H9 (cell line): ENCODE measurements around the gene LY6G6F. TPM values are rescaled to one million over a fixed set of nuclear protein-coding genes. Genes with fewer than 3 reads are reported as not detected.
A peak's percentile ranks its signal among the peaks of the same experiment; 100 is the strongest.

Source experiments
- DNase-seq: peaks from one replicate; pipeline ENCODE4 v3.0.0-alpha.2; 2017
- H2AFZ ChIP-seq: one replicate; pipeline ENCODE4 v1.6.1; 2013; ENCODE audit warnings: mild to moderate bottlenecking, low read length, control low read depth, moderate library complexity
- H2AK5ac ChIP-seq: 2 replicates; pipeline ENCODE4 v1.6.1; 2013; ENCODE audit warnings: low read length, control low read depth, mixed read lengths; ENCODE audit not compliant: insufficient read length
- H2BK120ac ChIP-seq: one replicate; pipeline ENCODE4 v1.6.1; 2013; ENCODE audit warnings: low read depth, mild to moderate bottlenecking, low read length, control low read depth, inconsistent platforms; ENCODE audit not compliant: poor library complexity, severe bottlenecking
- H2BK12ac ChIP-seq: 2 replicates; pipeline ENCODE4 v1.6.1; 2013; ENCODE audit warnings: low read length, control low read depth, mixed read lengths, low read depth; ENCODE audit not compliant: insufficient read length
- H2BK15ac ChIP-seq: 2 replicates; pipeline ENCODE4 v1.6.1; 2013; ENCODE audit warnings: low read depth, low read length, control low read depth
- H2BK20ac ChIP-seq: one replicate; pipeline ENCODE4 v1.6.1; 2013; ENCODE audit warnings: low read depth, mild to moderate bottlenecking, low read length, control low read depth, inconsistent platforms; ENCODE audit not compliant: poor library complexity, severe bottlenecking
- H2BK5ac ChIP-seq: 2 replicates; pipeline ENCODE4 v1.6.1; 2013; ENCODE audit warnings: low read length, control low read depth, mixed read lengths; ENCODE audit not compliant: insufficient read length
- H3K14ac ChIP-seq: 2 replicates; pipeline ENCODE4 v1.6.1; 2013; ENCODE audit warnings: low read length, control low read depth; ENCODE audit not compliant: insufficient read depth
- H3K18ac ChIP-seq: 2 replicates; pipeline ENCODE4 v1.6.1; 2013; ENCODE audit warnings: low read depth, mild to moderate bottlenecking, mixed read lengths, low read length, control low read depth; ENCODE audit not compliant: insufficient read length
- H3K23ac ChIP-seq: 2 replicates; pipeline ENCODE4 v1.6.1; 2013; ENCODE audit warnings: low read length, control low read depth, mixed read lengths, low read depth; ENCODE audit not compliant: insufficient read length
- H3K23me2 ChIP-seq: 2 replicates; pipeline ENCODE4 v1.6.1; 2013; ENCODE audit warnings: low read depth, mild to moderate bottlenecking, mixed read lengths, low read length, control low read depth; ENCODE audit not compliant: insufficient read length, poor library complexity, severe bottlenecking
- H3K27ac ChIP-seq: 2 replicates; pipeline ENCODE4 v1.5.1; 2013; ENCODE audit warnings: low read length, control low read depth, mixed read lengths, low read depth; ENCODE audit not compliant: insufficient read length
- H3K27me3 ChIP-seq: 2 replicates; pipeline ENCODE4 v1.6.1; 2013; ENCODE audit warnings: low read length, control low read depth, inconsistent platforms; ENCODE audit not compliant: insufficient read depth
- H3K4ac ChIP-seq: 2 replicates; pipeline ENCODE4 v1.6.1; 2013; ENCODE audit warnings: low read depth, mild to moderate bottlenecking, control low read depth, inconsistent platforms, low read length, moderate library complexity
- H3K4me1 ChIP-seq: 2 replicates; pipeline ENCODE4 v1.6.1; 2013; ENCODE audit warnings: low read length, control low read depth, inconsistent platforms; ENCODE audit not compliant: insufficient read depth
- H3K4me2 ChIP-seq: 2 replicates; pipeline ENCODE4 v1.6.1; 2013; ENCODE audit warnings: low read length, control low read depth, mixed read lengths; ENCODE audit not compliant: insufficient read length, insufficient read depth
- H3K56ac ChIP-seq: 2 replicates; pipeline ENCODE4 v1.6.1; 2013; ENCODE audit warnings: low read depth, mild to moderate bottlenecking, mixed read lengths, low read length, control low read depth; ENCODE audit not compliant: insufficient read length
- H3K79me1 ChIP-seq: 2 replicates; pipeline ENCODE4 v1.6.1; 2013; ENCODE audit warnings: low read depth, mild to moderate bottlenecking, moderate library complexity, low read length, control low read depth, inconsistent platforms; ENCODE audit not compliant: insufficient read depth, poor library complexity, severe bottlenecking
- H3K79me2 ChIP-seq: 2 replicates; pipeline ENCODE4 v1.6.1; 2013; ENCODE audit warnings: low read length, control low read depth, inconsistent platforms; ENCODE audit not compliant: insufficient read depth
- H3K9ac ChIP-seq: 2 replicates; pipeline ENCODE4 v1.6.1; 2013; ENCODE audit warnings: low read length, control low read depth, mixed read lengths; ENCODE audit not compliant: insufficient read length; ENCODE audit errors: extremely low read depth
- H3K9me3 ChIP-seq: one replicate; pipeline ENCODE4 v1.6.1; 2013; ENCODE audit warnings: low read depth, low read length, inconsistent platforms; ENCODE audit not compliant: control insufficient read depth
- H3T11ph ChIP-seq: one replicate; pipeline ENCODE4 v1.6.1; 2013; ENCODE audit warnings: mild to moderate bottlenecking, low read length, control low read depth, inconsistent platforms
- H4K20me1 ChIP-seq: one replicate; pipeline ENCODE4 v1.6.1; 2013; ENCODE audit not compliant: control insufficient read depth, insufficient read length, insufficient read depth
- H4K5ac ChIP-seq: 2 replicates; pipeline ENCODE4 v1.6.1; 2013; ENCODE audit warnings: low read depth, mild to moderate bottlenecking, mixed read lengths, low read length, control low read depth; ENCODE audit not compliant: insufficient read length
- H4K8ac ChIP-seq: replicated peaks from 2 replicates; pipeline ENCODE4 v1.6.1; 2013; ENCODE audit warnings: low read length, control low read depth, mixed read lengths, low read depth; ENCODE audit not compliant: insufficient read length
- H4K91ac ChIP-seq: 2 replicates; pipeline ENCODE4 v1.6.1; 2013; ENCODE audit warnings: low read depth, mild to moderate bottlenecking, moderate library complexity, mixed read lengths, low read length, control low read depth; ENCODE audit not compliant: insufficient read length
- H3K27ac Mint-ChIP-seq, 3 experiments: 2 replicates in 2 of 3; 3 replicates in 1 of 3; pipeline ENCODE4 v1.8.0; 2020 to 2021; ENCODE audit warnings: mixed read lengths in 3 of 3, mild to moderate bottlenecking in 1 of 3, moderate library complexity in 1 of 3
- H3K27me3 Mint-ChIP-seq: 2 replicates; pipeline ENCODE4 v1.8.0; 2021; ENCODE audit warnings: low read depth, mild to moderate bottlenecking, moderate library complexity, mixed read lengths
- H3K36me3 Mint-ChIP-seq, 3 experiments: 2 replicates in 2 of 3; 3 replicates in 1 of 3; pipeline ENCODE4 v1.8.0; 2020 to 2021; ENCODE audit warnings: low read depth in 3 of 3, mixed read lengths in 3 of 3; ENCODE audit not compliant: insufficient read depth in 1 of 3
- H3K4me1 Mint-ChIP-seq, 2 experiments: 2 replicates each; pipeline ENCODE4 v1.8.0; 2020; ENCODE audit warnings: mixed read lengths in 2 of 2
- H3K4me3 Mint-ChIP-seq, 2 experiments: 2 replicates in 1 of 2; 3 replicates in 1 of 2; pipeline ENCODE4 v1.8.0; 2020 to 2021; ENCODE audit warnings: mild to moderate bottlenecking in 2 of 2, mixed read lengths in 2 of 2, moderate library complexity in 1 of 2
- H3K9me3 Mint-ChIP-seq, 2 experiments: 2 replicates in 1 of 2; 3 replicates in 1 of 2; pipeline ENCODE4 v1.8.0; 2020; ENCODE audit warnings: mild to moderate bottlenecking in 2 of 2, mixed read lengths in 2 of 2, moderate library complexity in 1 of 2
- WGBS: extraction: QIAGEN DNeasy Blood & Tissue Kit; methylation state at CpG from one replicate; pipeline ENCODE4 v1.1.7; 2013; ENCODE audit warnings: missing lambda C conversion rate, low lambda C conversion rate, mixed read lengths; ENCODE audit not compliant: insufficient read length; ENCODE audit errors: extremely low coverage; 5-methylcytosine and 5-hydroxymethylcytosine counted together
- total RNA-seq: library from RNA; stranded (reverse); gene quantifications from 2 replicates; pipeline ENCODE4 v1.2.1, GENCODE V29; 2021
- TF ChIP-seq, protein P1 (sequence below): fragments of 200-600 bp; sonication (generic); conservative IDR thresholded peaks from 3 replicates; pipeline ENCODE4 v1.8.0; 2021; ENCODE audit warnings: antibody characterized with exemption, mild to moderate bottlenecking

The LY6G6F gene
- total RNA-seq, 1 experiment from 2014 or later: not detected

DNA sequence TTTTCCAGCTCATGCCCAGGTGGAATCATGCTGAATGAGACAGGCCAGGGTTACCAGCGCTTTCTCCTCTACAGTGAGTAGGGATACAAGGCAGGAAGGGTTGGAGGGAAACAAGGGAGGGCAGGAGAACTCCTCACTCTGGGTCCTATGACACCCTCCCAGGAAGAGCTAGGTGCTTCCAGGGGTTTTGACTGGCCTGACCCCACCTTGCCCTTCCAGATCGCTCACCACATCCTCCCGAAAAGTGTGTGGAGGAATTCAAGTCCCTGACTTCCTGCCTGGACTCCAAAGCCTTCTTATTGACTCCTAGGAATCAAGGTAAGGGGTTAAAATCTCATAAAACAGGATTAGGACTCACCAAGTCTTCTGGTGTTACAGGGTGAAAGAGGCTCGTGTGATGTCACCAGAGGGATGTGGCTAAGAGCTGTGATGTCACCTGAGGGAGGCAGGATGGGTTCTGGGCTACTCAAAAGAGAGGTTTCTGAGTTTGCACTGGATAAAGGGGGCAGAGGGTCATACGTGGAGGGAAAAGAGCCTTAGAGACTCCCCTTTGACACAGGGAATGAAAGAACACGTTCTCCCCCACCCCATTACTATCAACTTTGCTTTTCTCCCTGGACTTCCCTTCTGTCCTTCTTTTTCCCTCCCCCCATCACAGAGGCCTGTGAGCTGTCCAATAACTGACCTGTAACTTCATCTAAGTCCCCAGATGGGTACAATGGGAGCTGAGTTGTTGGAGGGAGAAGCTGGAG lies 49.1 kb upstream of the LY6G6F start:
- H4K5ac ChIP-seq: no peak overlapping the region
- H2AFZ ChIP-seq: no peak overlapping the region
- no peak for DNase-seq
- H3K4me1 Mint-ChIP-seq: peaks cover 19 to 29% of the 10 kb centered on the region in 2 experiments
- peaks cover 11% of the 10 kb centered on the region for H3K23me2 ChIP-seq
- H2BK15ac ChIP-seq: no peak overlapping the region
- no peak overlapping the region for H3K14ac ChIP-seq
- no peaks in the 10 kb centered on the region for H3K4me1 ChIP-seq
- peaks cover 4% of the 10 kb centered on the region; the same call in 1 of the 2 replicates for H3K79me2 ChIP-seq
- no peaks in the 10 kb centered on the region for H3K27me3 ChIP-seq
- no peak overlapping the region for H3K18ac ChIP-seq
- no peak overlapping the region for H2BK20ac ChIP-seq
- peak overlapping the region in 1 of 2 experiments; percentile 36; a peak in 2 of 5 replicates for H3K4me3 Mint-ChIP-seq
- H2AK5ac ChIP-seq: no peak overlapping the region
- TF ChIP-seq, protein P1, sequence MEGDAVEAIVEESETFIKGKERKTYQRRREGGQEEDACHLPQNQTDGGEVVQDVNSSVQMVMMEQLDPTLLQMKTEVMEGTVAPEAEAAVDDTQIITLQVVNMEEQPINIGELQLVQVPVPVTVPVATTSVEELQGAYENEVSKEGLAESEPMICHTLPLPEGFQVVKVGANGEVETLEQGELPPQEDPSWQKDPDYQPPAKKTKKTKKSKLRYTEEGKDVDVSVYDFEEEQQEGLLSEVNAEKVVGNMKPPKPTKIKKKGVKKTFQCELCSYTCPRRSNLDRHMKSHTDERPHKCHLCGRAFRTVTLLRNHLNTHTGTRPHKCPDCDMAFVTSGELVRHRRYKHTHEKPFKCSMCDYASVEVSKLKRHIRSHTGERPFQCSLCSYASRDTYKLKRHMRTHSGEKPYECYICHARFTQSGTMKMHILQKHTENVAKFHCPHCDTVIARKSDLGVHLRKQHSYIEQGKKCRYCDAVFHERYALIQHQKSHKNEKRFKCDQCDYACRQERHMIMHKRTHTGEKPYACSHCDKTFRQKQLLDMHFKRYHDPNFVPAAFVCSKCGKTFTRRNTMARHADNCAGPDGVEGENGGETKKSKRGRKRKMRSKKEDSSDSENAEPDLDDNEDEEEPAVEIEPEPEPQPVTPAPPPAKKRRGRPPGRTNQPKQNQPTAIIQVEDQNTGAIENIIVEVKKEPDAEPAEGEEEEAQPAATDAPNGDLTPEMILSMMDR: no peak
- H3K9me3 Mint-ChIP-seq: no peaks in the 10 kb centered on the region
- H3K27me3 Mint-ChIP-seq: no peaks in the 10 kb centered on the region; the same call in 1 of the 2 replicates
- no peak overlapping the region for H3K4me2 ChIP-seq
- no peak overlapping the region for H3K56ac ChIP-seq
- no peak overlapping the region; a peak in 2 of 7 replicates for H3K27ac Mint-ChIP-seq
- no peak overlapping the region for H3K23ac ChIP-seq
- no CpG with 5 or more reads among the region's 6 CpGs for WGBS
- H3K9me3 ChIP-seq: no peaks in the 10 kb centered on the region
- no peak overlapping the region for H4K8ac ChIP-seq
- H4K91ac ChIP-seq: no peak overlapping the region
- H2BK120ac ChIP-seq: no peak overlapping the region
- no peak overlapping the region for H3K27ac ChIP-seq
- H3K36me3 Mint-ChIP-seq: peaks cover 7 to 29% (median 24%) of the 10 kb centered on the region in 3 experiments; a peak in 6 of 7 replicates
- no peak overlapping the region for H2BK12ac ChIP-seq
- no peak overlapping the region for H3T11ph ChIP-seq
- H4K20me1 ChIP-seq: no peaks in the 10 kb centered on the region
- no peak overlapping the region for H3K9ac ChIP-seq
- no peak overlapping the region for H3K4ac ChIP-seq
- no peak overlapping the region for H2BK5ac ChIP-seq
- H3K79me1 ChIP-seq: peaks cover 9% of the 10 kb centered on the region
